C4-2B (cell line): ENCODE measurements around the gene ZNF37A.
"Not testable (repeated sequence)": the region's sequence is repeated elsewhere in the genome, so short reads cannot be mapped to it uniquely, and the experiment has no call there.

ENCODE experiments used
- H3K27ac ChIP-seq: fragments of 450-650 bp; 2 replicates; pipeline ENCODE4 v1.5.1; 2017
- CTCF ChIP-seq: fragments of 450-650 bp; conservative IDR thresholded peaks from 2 replicates; pipeline ENCODE4 v1.5.1; 2017; ENCODE audit warnings: mild to moderate bottlenecking
- ZFX ChIP-seq: fragments of 450-650 bp; IDR thresholded peaks from 2 replicates; pipeline ENCODE4 v1.6.1; 2017

Gene ZNF37A

GRCh38 chr10:38094158-38094926, at the start of gene ZNF37A:
TSS of gene ZNF37A (plus strand) at chr10:38094337. CDS start at chr10:38096618, 2,281 bp downstream.
- TF ChIP-seq CTCF, result no peak
- peak; percentile 97 for TF ChIP-seq ZFX
- H3K27ac ChIP-seq, result peak within 1 kb of the TSS; percentile 85

GRCh38 chr10:38045129-38045528, 49.0 kb upstream of the ZNF37A start:
- H3K27ac ChIP-seq, result no peak overlapping the region
- no peak for TF ChIP-seq CTCF
- no peak for TF ChIP-seq ZFX

GRCh38 chr10:38047666-38048065, 46.5 kb upstream of the ZNF37A start:
- no peak for TF ChIP-seq CTCF
- no peak for TF ChIP-seq ZFX
- H3K27ac ChIP-seq, result no peak overlapping the region

GRCh38 chr10:38050212-38050611, 43.9 kb upstream of the ZNF37A start:
- no peak overlapping the region for H3K27ac ChIP-seq
- TF ChIP-seq CTCF (no peak), ZFX (no peak)

- no peak overlapping the region for H3K27ac ChIP-seq
- no peak for TF ChIP-seq CTCF
- no peak for TF ChIP-seq ZFX
Observed at GRCh38 chr10:38054361-38054797, 39.8 kb upstream of the ZNF37A start.

GRCh38 chr10:38055274-38055894, 38.8 kb upstream of the ZNF37A start:
- H3K27ac ChIP-seq, result not testable (repeated sequence)

GRCh38 chr10:38069663-38070062, 24.5 kb upstream of the ZNF37A start:
- H3K27ac ChIP-seq, result not testable (repeated sequence)

GRCh38 chr10:38070501-38070900, 23.6 kb upstream of the ZNF37A start:
- no peak overlapping the region for H3K27ac ChIP-seq
- TF ChIP-seq ZFX, result no peak
- no peak for TF ChIP-seq CTCF
